SH-SY5Y (cell line): ENCODE measurements around the gene CORO2A.

Source experiments
- GATA2 ChIP-seq: IDR thresholded peaks from 2 replicates; pipeline ENCODE4 v1.6.1; 2011; ENCODE audit warnings: mild to moderate bottlenecking, low read depth, low read length
- GATA3 ChIP-seq: IDR thresholded peaks from 2 replicates; pipeline ENCODE4 v1.6.1; 2011; ENCODE audit warnings: low read depth, mild to moderate bottlenecking, low read length, moderate library complexity

DNA sequence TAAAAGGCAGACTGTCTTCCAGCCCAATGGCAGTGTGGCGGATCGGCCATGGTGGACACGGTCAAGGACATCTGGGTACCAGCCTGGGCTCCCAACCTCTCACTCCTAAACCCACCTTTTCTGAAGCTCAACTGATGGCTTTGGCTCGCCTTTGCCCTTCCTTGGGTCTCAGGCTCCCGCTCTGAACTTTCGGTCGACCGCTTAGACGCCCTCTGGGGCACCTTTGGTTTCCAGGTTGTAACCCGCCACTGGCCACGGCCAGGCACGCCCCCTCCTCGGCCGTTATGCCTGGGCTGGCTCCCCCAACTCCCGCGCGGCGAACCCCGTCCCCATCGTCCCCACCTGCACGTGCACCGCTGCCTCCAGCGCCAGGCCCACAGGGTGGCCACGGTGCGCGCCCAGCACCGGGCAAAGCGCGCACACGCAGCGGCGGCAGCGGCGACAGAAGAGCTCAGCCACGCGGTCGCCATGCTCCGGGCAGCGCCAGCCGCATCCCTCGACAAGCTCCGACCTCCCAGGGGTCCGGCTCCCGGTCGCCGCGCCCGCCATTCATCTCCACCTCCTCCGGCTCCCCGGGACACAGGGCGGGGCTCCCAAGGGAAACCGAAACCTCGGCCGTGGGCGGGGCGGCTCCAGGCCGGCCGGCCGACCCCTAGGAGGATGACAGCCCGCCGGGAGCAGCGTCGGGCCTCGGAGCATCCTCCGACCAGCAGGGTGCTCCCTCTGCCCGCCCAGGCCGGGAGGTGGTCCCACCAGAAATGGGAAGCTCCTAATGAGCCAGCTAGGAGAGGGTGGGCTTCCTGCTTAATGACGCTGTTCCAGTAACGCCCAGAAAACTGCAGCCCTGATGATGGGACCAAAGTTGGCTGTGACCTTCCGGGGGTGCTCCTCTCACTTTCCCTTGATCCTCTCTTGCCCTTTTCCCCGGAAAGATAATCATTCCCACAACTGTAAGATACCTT, 73.5 kb downstream of the CORO2A start, which contains the start of gene TRIM14:
- TF ChIP-seq GATA3 (no peak), GATA2 (no peak)
